Liver (tissue), 9 donors: Measurements from ENCODE around the gene CACNA1H. TPM values are rescaled to one million over a fixed set of nuclear protein-coding genes. Genes with fewer than 3 reads are reported as not detected.

ENCODE experiments used
- DNase-seq: peaks from one replicate; pipeline ENCODE4 v3.0.0-alpha.2; 2017; ENCODE audit warnings: low spot score
- H3K27ac ChIP-seq, 2 donors: one replicate each; pipeline ENCODE4 v1.7.0; 2013; ENCODE audit warnings: inconsistent platforms in 2 of 2, low read length in 2 of 2, control low read depth in 1 of 2, low read depth in 1 of 2, mild to moderate bottlenecking in 1 of 2
- H3K27me3 ChIP-seq, 4 donors: one replicate each; pipeline versions ENCODE4 v1.6.1 to v1.7.0; 2013; ENCODE audit warnings: low read length in 3 of 4, inconsistent platforms in 1 of 4, mild to moderate bottlenecking in 1 of 4, moderate library complexity in 1 of 4; ENCODE audit not compliant: control insufficient read depth in 4 of 4, insufficient read depth in 4 of 4
- H3K36me3 ChIP-seq, 4 donors: one replicate each; pipeline versions ENCODE4 v1.6.1 to v1.7.0; 2013; ENCODE audit warnings: low read length in 3 of 4, mild to moderate bottlenecking in 3 of 4, low read depth in 1 of 4, moderate library complexity in 1 of 4; ENCODE audit not compliant: control insufficient read depth in 4 of 4, insufficient read depth in 3 of 4
- H3K4me1 ChIP-seq, 4 donors: one replicate each; pipeline versions ENCODE4 v1.6.1 to v1.7.0; 2013; ENCODE audit warnings: low read length in 3 of 4, mild to moderate bottlenecking in 3 of 4, moderate library complexity in 1 of 4; ENCODE audit not compliant: control insufficient read depth in 4 of 4, insufficient read depth in 4 of 4
- H3K4me3 ChIP-seq, 3 donors: one replicate each; pipeline versions ENCODE4 v1.6.1 to v1.7.0; 2013; ENCODE audit warnings: low read length in 3 of 3, control low read depth in 1 of 3, low read depth in 1 of 3, mild to moderate bottlenecking in 1 of 3
- H3K9ac ChIP-seq, 2 donors: one replicate each; pipeline ENCODE4 v1.7.0; 2013; ENCODE audit warnings: low read length in 2 of 2, mild to moderate bottlenecking in 2 of 2, moderate library complexity in 2 of 2, control low read depth in 1 of 2, low read depth in 1 of 2
- H3K9me3 ChIP-seq, 4 donors: one replicate each; pipeline versions ENCODE4 v1.6.1 to v1.7.0; 2013; ENCODE audit warnings: low read length in 3 of 4; ENCODE audit not compliant: control insufficient read depth in 4 of 4
- EGR1 ChIP-seq, 2 donors: IDR thresholded peaks; 2 replicates each; pipeline ENCODE4 v1.6.1; 2016 to 2018; ENCODE audit warnings: antibody characterized with exemption in 2 of 2, low read depth in 2 of 2
- FOXA1 ChIP-seq: IDR thresholded peaks from 2 replicates; pipeline ENCODE4 v1.6.1; 2016; ENCODE audit warnings: antibody characterized with exemption
- FOXA2 ChIP-seq: IDR thresholded peaks from 2 replicates; pipeline ENCODE4 v1.6.1; 2016; ENCODE audit warnings: antibody characterized with exemption
- GABPA ChIP-seq, 2 donors: IDR thresholded peaks in 1 of 2; conservative IDR thresholded peaks in 1 of 2; 2 replicates each; pipeline ENCODE4 v1.6.1; 2016; ENCODE audit warnings: antibody characterized with exemption in 2 of 2, mild to moderate bottlenecking in 1 of 2, moderate library complexity in 1 of 2
- HNF4A ChIP-seq, 2 donors: conservative IDR thresholded peaks; 2 replicates each; pipeline ENCODE4 v1.6.1; 2016; ENCODE audit warnings: antibody characterized with exemption in 2 of 2, mild to moderate bottlenecking in 2 of 2
- HNF4G ChIP-seq: IDR thresholded peaks from 2 replicates; pipeline ENCODE4 v1.6.1; 2016; ENCODE audit warnings: antibody characterized with exemption
- JUND ChIP-seq, 2 donors: IDR thresholded peaks; 2 replicates each; pipeline ENCODE4 v1.6.1; 2016; ENCODE audit warnings: antibody characterized with exemption in 2 of 2
- NR2F2 ChIP-seq: IDR thresholded peaks from 2 replicates; pipeline ENCODE4 v1.6.1; 2016; ENCODE audit warnings: antibody characterized with exemption
- RAD21 ChIP-seq, 2 donors: IDR thresholded peaks; 2 replicates each; pipeline ENCODE4 v1.6.1; 2016; ENCODE audit warnings: antibody characterized with exemption in 2 of 2, mild to moderate bottlenecking in 2 of 2
- RXRA ChIP-seq, 2 donors: IDR thresholded peaks; 2 replicates each; pipeline ENCODE4 v1.6.1; 2017 to 2018; ENCODE audit warnings: antibody characterized with exemption in 2 of 2, mild to moderate bottlenecking in 1 of 2
- SP1 ChIP-seq: IDR thresholded peaks from 2 replicates; pipeline ENCODE4 v1.6.1; 2018; ENCODE audit warnings: antibody characterized with exemption, mild to moderate bottlenecking
- TAF1 ChIP-seq: conservative IDR thresholded peaks from 2 replicates; pipeline ENCODE4 v1.6.1; 2016; ENCODE audit warnings: antibody characterized with exemption, mild to moderate bottlenecking
- YY1 ChIP-seq: IDR thresholded peaks from 2 replicates; pipeline ENCODE4 v1.6.1; 2016; ENCODE audit warnings: antibody characterized with exemption, mild to moderate bottlenecking
- WGBS: extraction: QIAGEN DNeasy Blood & Tissue Kit; methylation state at CpG from one replicate; pipeline ENCODE4 v1.1.7; 2013; 5-methylcytosine and 5-hydroxymethylcytosine counted together
- polyA plus RNA-seq, 2 donors: library from polyadenylated mRNA; stranded (reverse) in 1 of 2; unstranded in 1 of 2; fragments of 200-250 nt in 1 of 2; fragments of >200 nt in 1 of 2; fragmentation: Nextera tagmentation in 1 of 2; extraction: Ambion mirVana in 1 of 2; gene quantifications; one replicate each; pipeline versions ENCODE4 v1.2.1 to v1.2.3, GENCODE V29; 2013 to 2015
- total RNA-seq, 2 donors: library from RNA; depleted of rRNA; stranded (reverse); fragments of >200 nt; gene quantifications; one replicate each; pipeline ENCODE4 v1.2.3, GENCODE V29; 2014
- TF ChIP-seq, protein P1 (sequence below): IDR thresholded peaks from 2 replicates; pipeline ENCODE4 v1.6.1; 2016; ENCODE audit warnings: antibody characterized with exemption
- TF ChIP-seq, protein P2 (sequence below): IDR thresholded peaks from 2 replicates; pipeline ENCODE4 v1.6.1; 2016; ENCODE audit warnings: antibody characterized with exemption, mild to moderate bottlenecking
- TF ChIP-seq, protein P3 (sequence below): IDR thresholded peaks from 2 replicates; pipeline ENCODE4 v1.6.1; 2016; ENCODE audit warnings: antibody characterized with exemption
- TF ChIP-seq, protein P4 (sequence below): IDR thresholded peaks from 2 replicates; pipeline ENCODE4 v1.6.1; 2016; ENCODE audit warnings: antibody characterized with exemption
- TF ChIP-seq, protein P5 (sequence below): fragments of 150-350 bp; IDR thresholded peaks from 2 replicates; pipeline ENCODE4 v1.5.1; 2017; ENCODE audit warnings: improper control_type of control experiment, low read depth, low read length; ENCODE audit not compliant: missing input control
- donor health status: healthy.
- donor health status: healthy.
- donor health status: healthy.
- donor health status: healthy.
- donor health status: healthy.

Gene CACNA1H
- total and polyA plus RNA-seq, 4 donors = 0.21 to 8.5 (median 6.1) TPM

DNA sequence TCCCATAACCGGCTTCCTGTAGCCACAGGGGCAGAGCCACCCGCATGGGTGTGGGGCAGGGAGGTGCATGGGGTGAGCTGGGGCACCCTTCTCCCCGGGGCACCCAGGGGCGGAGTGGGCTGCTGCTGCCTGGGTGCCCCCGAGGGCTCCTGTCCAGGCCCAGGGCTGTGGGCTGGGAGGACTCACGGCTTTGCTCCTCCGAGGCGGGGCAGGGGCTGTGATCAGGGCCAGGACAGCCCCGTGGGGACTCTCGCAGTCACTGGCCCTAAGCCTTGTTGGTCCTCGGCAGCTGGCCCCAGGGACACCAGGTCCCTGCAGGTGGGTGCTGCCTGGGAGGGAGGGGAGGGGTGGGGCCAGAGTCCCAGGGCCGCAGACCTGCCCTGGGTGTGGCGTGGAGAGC lies 19.7 kb downstream of the CACNA1H start (continued):
- TF ChIP-seq, protein P1, sequence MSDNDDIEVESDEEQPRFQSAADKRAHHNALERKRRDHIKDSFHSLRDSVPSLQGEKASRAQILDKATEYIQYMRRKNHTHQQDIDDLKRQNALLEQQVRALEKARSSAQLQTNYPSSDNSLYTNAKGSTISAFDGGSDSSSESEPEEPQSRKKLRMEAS = no peak
- no peak for TF ChIP-seq FOXA2

DNA sequence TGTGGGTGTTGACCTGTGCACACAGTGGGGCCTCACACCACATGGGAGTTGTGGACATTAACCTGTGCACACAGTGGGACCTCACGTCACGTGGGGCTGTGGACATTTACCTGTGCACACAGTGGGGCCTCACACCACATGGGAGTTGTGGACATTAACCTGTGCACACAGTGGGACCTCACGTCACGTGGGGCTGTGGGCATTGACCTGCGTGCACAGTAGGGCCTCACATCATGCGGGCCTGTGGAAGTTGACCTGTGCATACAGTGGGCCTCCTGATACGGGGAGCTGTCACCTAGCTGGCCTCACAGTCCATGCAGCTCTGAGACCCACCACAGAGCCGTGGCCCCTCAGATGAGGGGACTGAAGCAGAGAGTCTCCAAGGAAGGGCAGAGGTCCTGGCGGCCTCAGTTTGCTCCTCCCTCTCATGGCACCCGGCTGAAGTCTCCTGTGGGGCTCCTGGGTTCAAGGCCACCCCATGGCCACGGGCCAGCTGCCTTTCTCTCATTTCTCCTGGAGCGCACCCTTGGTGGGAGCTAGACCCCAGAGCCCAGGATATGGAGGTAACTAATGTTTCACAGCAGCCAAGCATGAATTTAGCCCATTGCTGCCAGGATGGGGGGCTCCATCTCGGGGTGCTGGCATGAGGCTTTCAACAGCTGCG lies 21.0 kb downstream of the CACNA1H start:
- Histone ChIP-seq H3K36me3 (no peaks in the 10 kb centered on the region), H3K9me3 (no peaks in the 10 kb centered on the region), H3K4me1 (peaks cover 0 to 16% (median 9%) of the 10 kb centered on the region in 4 donors), H3K27me3 (no peaks in the 10 kb centered on the region), H3K4me3 (no peak overlapping the region), H3K27ac (no peak overlapping the region), H3K9ac (no peak overlapping the region)
- DNase-seq = no peak
- TF ChIP-seq, protein P2, sequence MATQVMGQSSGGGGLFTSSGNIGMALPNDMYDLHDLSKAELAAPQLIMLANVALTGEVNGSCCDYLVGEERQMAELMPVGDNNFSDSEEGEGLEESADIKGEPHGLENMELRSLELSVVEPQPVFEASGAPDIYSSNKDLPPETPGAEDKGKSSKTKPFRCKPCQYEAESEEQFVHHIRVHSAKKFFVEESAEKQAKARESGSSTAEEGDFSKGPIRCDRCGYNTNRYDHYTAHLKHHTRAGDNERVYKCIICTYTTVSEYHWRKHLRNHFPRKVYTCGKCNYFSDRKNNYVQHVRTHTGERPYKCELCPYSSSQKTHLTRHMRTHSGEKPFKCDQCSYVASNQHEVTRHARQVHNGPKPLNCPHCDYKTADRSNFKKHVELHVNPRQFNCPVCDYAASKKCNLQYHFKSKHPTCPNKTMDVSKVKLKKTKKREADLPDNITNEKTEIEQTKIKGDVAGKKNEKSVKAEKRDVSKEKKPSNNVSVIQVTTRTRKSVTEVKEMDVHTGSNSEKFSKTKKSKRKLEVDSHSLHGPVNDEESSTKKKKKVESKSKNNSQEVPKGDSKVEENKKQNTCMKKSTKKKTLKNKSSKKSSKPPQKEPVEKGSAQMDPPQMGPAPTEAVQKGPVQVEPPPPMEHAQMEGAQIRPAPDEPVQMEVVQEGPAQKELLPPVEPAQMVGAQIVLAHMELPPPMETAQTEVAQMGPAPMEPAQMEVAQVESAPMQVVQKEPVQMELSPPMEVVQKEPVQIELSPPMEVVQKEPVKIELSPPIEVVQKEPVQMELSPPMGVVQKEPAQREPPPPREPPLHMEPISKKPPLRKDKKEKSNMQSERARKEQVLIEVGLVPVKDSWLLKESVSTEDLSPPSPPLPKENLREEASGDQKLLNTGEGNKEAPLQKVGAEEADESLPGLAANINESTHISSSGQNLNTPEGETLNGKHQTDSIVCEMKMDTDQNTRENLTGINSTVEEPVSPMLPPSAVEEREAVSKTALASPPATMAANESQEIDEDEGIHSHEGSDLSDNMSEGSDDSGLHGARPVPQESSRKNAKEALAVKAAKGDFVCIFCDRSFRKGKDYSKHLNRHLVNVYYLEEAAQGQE = no peak
- TF ChIP-seq SP1 (no peak), FOXA2 (no peak), EGR1 (IDR thresholded peaks at IDR 0.05; ENCODE audit: low read depth in 2 of 2) (no peak), NR2F2 (no peak), RAD21 (IDR thresholded peaks at IDR 0.05) (no peak), FOXA1 (no peak), TAF1 (no peak), HNF4G (no peak), YY1 (no peak), HNF4A (conservative IDR thresholded peaks at IDR 0.05) (no peak), RXRA (IDR thresholded peaks at IDR 0.05) (no peak), GABPA (IDR thresholded peaks at IDR 0.05 in 1 of 2, conservative IDR thresholded peaks at IDR 0.05 in 1 of 2) (no peak), JUND (IDR thresholded peaks at IDR 0.05) (no peak)
- TF ChIP-seq, protein P3, sequence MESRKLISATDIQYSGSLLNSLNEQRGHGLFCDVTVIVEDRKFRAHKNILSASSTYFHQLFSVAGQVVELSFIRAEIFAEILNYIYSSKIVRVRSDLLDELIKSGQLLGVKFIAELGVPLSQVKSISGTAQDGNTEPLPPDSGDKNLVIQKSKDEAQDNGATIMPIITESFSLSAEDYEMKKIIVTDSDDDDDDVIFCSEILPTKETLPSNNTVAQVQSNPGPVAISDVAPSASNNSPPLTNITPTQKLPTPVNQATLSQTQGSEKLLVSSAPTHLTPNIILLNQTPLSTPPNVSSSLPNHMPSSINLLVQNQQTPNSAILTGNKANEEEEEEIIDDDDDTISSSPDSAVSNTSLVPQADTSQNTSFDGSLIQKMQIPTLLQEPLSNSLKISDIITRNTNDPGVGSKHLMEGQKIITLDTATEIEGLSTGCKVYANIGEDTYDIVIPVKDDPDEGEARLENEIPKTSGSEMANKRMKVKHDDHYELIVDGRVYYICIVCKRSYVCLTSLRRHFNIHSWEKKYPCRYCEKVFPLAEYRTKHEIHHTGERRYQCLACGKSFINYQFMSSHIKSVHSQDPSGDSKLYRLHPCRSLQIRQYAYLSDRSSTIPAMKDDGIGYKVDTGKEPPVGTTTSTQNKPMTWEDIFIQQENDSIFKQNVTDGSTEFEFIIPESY = no peak
- TF ChIP-seq, protein P4, sequence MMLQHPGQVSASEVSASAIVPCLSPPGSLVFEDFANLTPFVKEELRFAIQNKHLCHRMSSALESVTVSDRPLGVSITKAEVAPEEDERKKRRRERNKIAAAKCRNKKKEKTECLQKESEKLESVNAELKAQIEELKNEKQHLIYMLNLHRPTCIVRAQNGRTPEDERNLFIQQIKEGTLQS = no peak
- TF ChIP-seq, protein P1 = no peak
- TF ChIP-seq, protein P5, sequence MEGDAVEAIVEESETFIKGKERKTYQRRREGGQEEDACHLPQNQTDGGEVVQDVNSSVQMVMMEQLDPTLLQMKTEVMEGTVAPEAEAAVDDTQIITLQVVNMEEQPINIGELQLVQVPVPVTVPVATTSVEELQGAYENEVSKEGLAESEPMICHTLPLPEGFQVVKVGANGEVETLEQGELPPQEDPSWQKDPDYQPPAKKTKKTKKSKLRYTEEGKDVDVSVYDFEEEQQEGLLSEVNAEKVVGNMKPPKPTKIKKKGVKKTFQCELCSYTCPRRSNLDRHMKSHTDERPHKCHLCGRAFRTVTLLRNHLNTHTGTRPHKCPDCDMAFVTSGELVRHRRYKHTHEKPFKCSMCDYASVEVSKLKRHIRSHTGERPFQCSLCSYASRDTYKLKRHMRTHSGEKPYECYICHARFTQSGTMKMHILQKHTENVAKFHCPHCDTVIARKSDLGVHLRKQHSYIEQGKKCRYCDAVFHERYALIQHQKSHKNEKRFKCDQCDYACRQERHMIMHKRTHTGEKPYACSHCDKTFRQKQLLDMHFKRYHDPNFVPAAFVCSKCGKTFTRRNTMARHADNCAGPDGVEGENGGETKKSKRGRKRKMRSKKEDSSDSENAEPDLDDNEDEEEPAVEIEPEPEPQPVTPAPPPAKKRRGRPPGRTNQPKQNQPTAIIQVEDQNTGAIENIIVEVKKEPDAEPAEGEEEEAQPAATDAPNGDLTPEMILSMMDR = no peak
- WGBS = 73% methylated on average over 14 of the region's 14 CpGs
